GM21367 (cell line): ENCODE measurements around the gene RASAL2.
A peak's percentile ranks its signal among the peaks of the same experiment; 100 is the strongest.

Experiments used
- ATAC-seq: cut with Tn5 transposase; IDR thresholded peaks from one replicate; pipeline ENCODE4 v1.9.1; 2021; ENCODE audit not compliant: unreplicated experiment

RASAL2 gene

DNA sequence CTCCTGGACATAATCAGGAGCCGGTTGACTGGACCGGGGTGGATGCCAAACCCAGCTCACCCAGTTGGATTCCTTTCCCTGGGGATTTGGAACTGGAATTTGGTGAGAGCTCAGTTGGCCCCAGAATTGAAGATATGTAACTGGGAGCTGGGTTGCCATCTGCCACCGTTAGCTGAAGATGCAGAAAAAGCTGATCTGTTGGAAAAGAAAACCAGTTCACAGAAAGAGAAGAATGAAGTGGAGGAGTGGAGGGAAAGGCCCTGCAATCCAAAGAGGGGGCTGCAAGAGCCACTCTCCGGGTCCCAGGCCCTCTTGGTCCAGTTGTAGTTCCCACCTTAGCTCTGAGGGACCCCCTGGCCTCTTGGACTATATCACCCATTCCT, 435.0 kb downstream of the RASAL2 start:
- no peak for ATAC-seq

DNA sequence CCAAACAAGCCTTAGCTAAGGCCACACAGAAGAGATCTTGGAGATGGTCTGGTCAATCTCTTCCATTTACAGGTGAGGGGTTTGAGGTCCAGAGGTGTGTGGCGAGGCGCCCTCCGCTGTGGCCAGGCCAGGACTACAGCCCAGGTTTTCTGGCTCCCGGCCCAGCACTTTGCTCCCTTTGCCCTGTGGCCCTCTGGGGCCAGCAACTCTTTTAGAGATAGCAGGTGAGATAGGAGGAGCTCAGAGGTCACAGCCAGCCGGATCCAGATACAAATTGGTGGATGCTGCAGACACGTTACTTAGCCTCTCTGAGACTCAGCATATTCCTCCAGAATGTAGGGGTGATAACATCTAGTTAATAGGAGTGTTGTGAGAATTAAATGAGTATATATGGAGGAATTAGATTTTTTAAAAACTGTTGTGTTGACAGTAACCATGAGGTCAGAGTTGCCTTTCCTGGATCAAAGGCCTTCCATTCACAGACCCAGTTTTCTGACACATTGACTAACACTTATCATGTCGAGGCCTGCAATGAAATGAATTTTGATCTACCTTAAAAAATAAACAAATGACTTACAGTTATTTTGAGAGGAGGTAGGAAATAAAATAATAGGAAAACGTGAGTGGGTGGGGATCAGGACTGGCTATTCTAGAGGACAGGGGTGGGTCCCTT, 435.6 kb downstream of the RASAL2 start:
- no peak for ATAC-seq

DNA sequence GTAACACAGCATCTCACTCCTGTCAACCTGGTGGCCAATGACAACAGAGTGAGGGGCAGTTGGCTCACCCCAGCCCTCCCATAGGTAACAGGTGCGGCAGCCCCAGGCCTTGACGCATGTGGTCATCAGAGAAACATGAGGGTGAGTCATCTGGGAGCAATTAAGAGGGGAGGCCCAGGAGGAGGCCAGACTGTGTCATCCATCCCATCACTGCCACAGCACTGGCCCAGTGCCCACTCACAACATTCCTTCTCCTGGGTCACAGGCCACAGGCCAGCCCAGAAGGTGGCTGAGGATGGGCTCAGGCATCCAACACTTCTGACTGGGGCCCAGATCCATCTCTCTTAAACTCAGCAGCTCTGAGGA, 436.1 kb downstream of the RASAL2 start:
- ATAC-seq: no peak

DNA sequence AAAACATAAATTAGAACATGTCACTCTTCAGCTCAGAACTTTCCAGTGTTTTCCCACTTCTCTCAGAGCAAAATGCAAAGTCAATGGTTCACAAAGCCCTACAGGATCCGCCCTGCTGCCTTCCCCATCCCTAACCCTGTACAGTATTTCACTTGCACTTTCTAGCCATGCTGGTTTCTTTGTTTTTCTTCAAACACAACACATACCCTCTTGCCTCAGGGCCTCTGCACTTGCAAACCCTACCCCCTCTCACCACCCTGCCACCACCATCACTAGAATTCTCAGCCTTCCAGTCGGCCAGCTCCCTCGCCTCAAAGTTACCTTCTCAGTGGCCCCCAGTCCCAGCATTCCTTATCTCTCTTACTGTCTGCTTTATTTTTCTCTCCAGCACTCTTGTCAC, 436.6 kb downstream of the RASAL2 start:
- no peak for ATAC-seq

DNA sequence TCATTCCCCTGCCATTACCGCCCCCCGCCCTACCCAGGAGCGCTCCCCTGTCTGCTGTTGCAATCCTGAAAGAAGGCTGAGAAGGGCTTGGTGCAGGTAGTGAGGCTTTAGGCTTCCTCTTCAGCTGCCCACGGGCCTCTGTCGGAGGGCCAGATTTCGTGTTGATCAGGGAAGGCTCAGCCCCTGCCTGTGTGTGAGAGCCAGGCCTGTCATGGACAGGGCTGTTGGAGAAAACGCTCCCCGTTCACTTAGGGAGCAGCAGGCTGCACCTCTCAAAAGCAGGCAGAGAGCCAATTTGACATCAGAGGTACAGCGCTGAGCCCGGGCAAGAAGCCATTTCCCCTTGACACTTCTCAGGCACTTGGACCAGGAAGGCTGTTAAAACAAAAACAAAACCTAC, 438.0 kb downstream of the RASAL2 start:
- ATAC-seq: no peak

DNA sequence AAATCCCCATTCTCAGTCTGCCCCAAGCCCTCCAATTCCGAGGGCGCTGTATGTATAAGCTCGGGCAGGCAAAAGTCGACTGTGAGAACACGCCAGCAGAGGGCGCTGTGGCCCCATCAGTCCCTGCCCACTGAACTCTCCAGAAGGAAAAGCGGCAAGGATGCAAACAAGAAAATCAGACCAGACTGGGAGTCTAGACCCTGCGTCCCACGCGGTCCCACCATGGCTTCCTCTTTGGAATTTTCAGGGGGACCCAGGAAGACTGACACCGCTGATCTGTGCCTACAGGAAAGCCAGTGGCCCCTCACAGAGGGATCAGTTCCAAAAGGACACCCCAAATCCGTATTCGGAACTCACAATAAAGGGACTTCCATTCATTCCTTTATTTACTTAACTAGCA, 438.5 kb downstream of the RASAL2 start:
- ATAC-seq: peak; percentile 75

DNA sequence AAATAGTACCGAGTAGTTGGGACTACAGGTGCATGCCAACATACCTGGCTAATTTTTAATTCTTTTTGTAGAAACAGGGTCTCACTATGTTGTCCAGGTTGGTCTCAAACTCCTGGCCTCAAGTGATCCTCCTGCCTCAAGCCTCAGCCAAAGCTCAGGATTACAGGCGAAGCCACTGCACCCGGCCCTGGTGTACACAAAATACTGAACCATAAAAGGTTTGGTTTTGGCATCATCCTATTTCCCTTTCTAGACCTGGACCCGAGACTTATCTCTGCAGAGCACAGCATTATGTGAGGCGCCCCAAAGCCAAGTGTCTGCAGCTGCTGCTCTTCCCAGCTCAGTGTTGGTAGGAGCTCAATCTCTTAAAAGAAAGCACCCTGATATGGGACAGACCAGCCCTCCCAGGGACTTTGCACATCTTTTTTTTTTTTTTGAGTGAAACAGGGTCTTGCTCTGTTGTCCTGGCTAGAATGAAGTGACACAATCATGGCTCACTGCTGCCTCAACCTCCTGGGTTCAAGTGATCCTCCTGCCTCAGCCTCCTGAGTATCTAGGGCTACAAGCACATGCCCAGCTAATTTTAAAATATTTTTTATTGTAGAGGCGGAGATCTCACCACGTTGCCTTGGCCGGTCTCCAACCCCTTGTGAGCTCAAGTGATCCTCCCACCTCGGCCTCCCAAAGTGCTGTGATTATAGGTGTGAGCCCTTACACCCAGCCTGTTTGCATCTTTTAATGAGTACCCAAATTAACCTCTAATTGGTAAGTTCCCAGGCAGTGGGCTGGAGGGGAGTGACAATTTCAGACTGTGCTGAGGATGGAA, 439.4 kb downstream of the RASAL2 start:
- no peak for ATAC-seq
